Heart left ventricle (tissue), 16 donors: Measurements from ENCODE around the gene ZNRF2. TPM values are rescaled to one million over a fixed set of nuclear protein-coding genes. Genes with fewer than 3 reads are reported as not detected.

Experiments used
- ATAC-seq, 4 donors: fragments of 200-7000 bp; cut with Tn5 transposase; one replicate each; pipeline ENCODE4 v1.9.1; 2020 to 2022; ENCODE audit warnings: moderate library complexity in 4 of 4, mild to moderate bottlenecking in 3 of 4, moderate number of reproducible peaks in 1 of 4
- DNase-seq, 5 donors: peaks; one replicate each; pipeline ENCODE4 v3.0.0-alpha.2; 2020
- H3K27ac ChIP-seq, 12 donors: fragments of 200-600 bp; sonication (generic) in 4 of 12; one replicate each; pipeline versions ENCODE4 v1.5.0 to v1.8.0; 2016 to 2022; ENCODE audit warnings: mild to moderate bottlenecking in 2 of 12
- H3K27me3 ChIP-seq, 9 donors: fragments of 200-600 bp; sonication (generic) in 2 of 9; one replicate each; pipeline versions ENCODE4 v1.5.1 to v1.8.0; 2016 to 2022; ENCODE audit warnings: mild to moderate bottlenecking in 3 of 9
- H3K36me3 ChIP-seq, 9 donors: fragments of 200-600 bp; sonication (generic) in 2 of 9; one replicate each; pipeline versions ENCODE4 v1.5.0 to v1.8.0; 2018 to 2022; ENCODE audit warnings: mild to moderate bottlenecking in 2 of 9
- H3K4me1 ChIP-seq, 12 donors: fragments of 200-600 bp; sonication (generic) in 4 of 12; one replicate each; pipeline versions ENCODE4 v1.5.0 to v1.8.0; 2016 to 2022; ENCODE audit warnings: mild to moderate bottlenecking in 3 of 12
- H3K4me3 ChIP-seq, 12 donors: fragments of 200-600 bp; sonication (generic) in 4 of 12; one replicate each; pipeline versions ENCODE4 v1.5.0 to v1.8.0; 2017 to 2022; ENCODE audit warnings: mild to moderate bottlenecking in 9 of 12, moderate library complexity in 4 of 12
- H3K9me3 ChIP-seq, 12 donors: fragments of 200-600 bp; sonication (generic) in 4 of 12; one replicate each; pipeline versions ENCODE4 v1.5.0 to v1.8.0; 2016 to 2022; ENCODE audit warnings: mild to moderate bottlenecking in 1 of 12
- CTCF ChIP-seq, 12 donors: fragments of 200-600 bp; sonication (generic) in 4 of 12; IDR thresholded peaks; one replicate each; pipeline versions ENCODE4 v1.5.0 to v1.8.0; 2018 to 2022; ENCODE audit warnings: antibody characterized with exemption in 12 of 12, mild to moderate bottlenecking in 5 of 12
- POLR2A ChIP-seq, 2 donors: fragments of 450-650 bp; IDR thresholded peaks; one replicate each; pipeline ENCODE4 v1.6.1; 2017; ENCODE audit warnings: antibody characterized with exemption in 2 of 2, mild to moderate bottlenecking in 2 of 2, moderate library complexity in 2 of 2
- WGBS, 4 donors: extraction: QIAGEN DNeasy Blood & Tissue Kit in 2 of 4; methylation state at CpG; one replicate each; pipeline versions ENCODE4 v1.1.5 to v1.1.7; 2013 to 2018; 5-methylcytosine and 5-hydroxymethylcytosine counted together
- intact Hi-C, 10 donors: fragments of 100-400 bp; cut with DNase I; formaldehyde crosslinking; loops; one replicate each; pipeline versions ENCODE4 v1.11.1 to v1.14.2; 2022
- polyA plus RNA-seq, 2 donors: library from polyadenylated mRNA; stranded (reverse); fragments of 200-250 nt; gene quantifications; one replicate each; pipeline ENCODE4 v1.2.3, GENCODE V29; 2013
- total RNA-seq, 9 donors: library from RNA; depleted of rRNA in 2 of 9; stranded (reverse); fragments of >200 nt in 2 of 9; fragmentation: NEBNext Ultra II Directional in 3 of 9; extraction: Animal tissue kit (Norgen Biotek cat#: 25700) in 3 of 9; gene quantifications; one replicate each; pipeline versions ENCODE4 v1.1.0 to v1.2.4, GENCODE V29; 2016 to 2023
- donor health status: ischemic (EF 13 %, LVEDD 7.1; RV severe dilation, severe dysfunction).
- donor health status: healthy with polysubstance abuse.
- donor health status: DM: no; HTN: yes; CAD: no.
- donor health status: DM: no; HTN: no; CAD: no.
- donor health status: ischemic (EF 25% LVEDD 6.9; RV normal size, moderate dysfunction).
- donor health status: ischemic (EF 25% LVEDD 5.7; RV mildly dilated, moderate dysfunction).
- donor health status: healthy.
- donor health status: DM: yes; HTN: yes; CAD: no.
- donor health status: ischemic (EF 35%, LVEDD 5.7; RV mildly dilated, moderate dysfunction).
- donor health status: nonischemic (EF 11% LVEDD 7.7; RV severe dilation, severe dysfunction).
- donor health status: DM: yes; HTN: yes; CAD: no.
- donor health status: PGD.
- donor health status: ischemic (EF 29% LVEDD 5.4; RV normal size, mild dysfunction).
- donor health status: nonischemic (EF 23%, LVEDD 6.1; RV moderate dilation, normal function).

The ZNRF2 gene
- total and polyA plus RNA-seq, 11 donors, result 2.7 to 15.2 (median 10.4) TPM

GRCh38 chr7:30353532-30353931 lies 69.1 kb downstream of the ZNRF2 start:
- Histone ChIP-seq H3K27me3 (no peaks in the 10 kb centered on the region), H3K27ac (no peak overlapping the region), H3K4me3 (no peak overlapping the region), H3K9me3 (no peaks in the 10 kb centered on the region), H3K4me1 (peaks cover 0 to 45% (median 1%) of the 10 kb centered on the region in 12 donors), H3K36me3 (peaks cover 0 to 12% (median 0%) of the 10 kb centered on the region in 9 donors)
- TF ChIP-seq POLR2A (IDR thresholded peaks at IDR 0.05), result no peak
- TF ChIP-seq CTCF (IDR thresholded peaks at IDR 0.05), result no peak
- no peak for ATAC-seq
- WGBS, 4 donors, result 96 to 97% (median 97%) methylated on average over 3 of the region's 3 CpGs
- intact Hi-C loops, result no loop called here
- DNase-seq, result no peak

- Histone ChIP-seq H3K27me3 (no peaks in the 10 kb centered on the region), H3K4me3 (no peak overlapping the region), H3K9me3 (no peaks in the 10 kb centered on the region), H3K4me1 (peaks cover 0 to 40% (median 1%) of the 10 kb centered on the region in 12 donors), H3K27ac (no peak overlapping the region), H3K36me3 (peaks cover 0 to 18% (median 0%) of the 10 kb centered on the region in 9 donors)
- intact Hi-C loops, result no loop called here
- ATAC-seq (no peak), DNase-seq (no peak)
- TF ChIP-seq CTCF (IDR thresholded peaks at IDR 0.05) (no peak), POLR2A (IDR thresholded peaks at IDR 0.05) (no peak)
- WGBS, 4 donors, result 84 to 95% (median 90%) methylated on average over 3 of the region's 3 CpGs
Measured at GRCh38 chr7:30353932-30354607, 69.7 kb downstream of the ZNRF2 start.

GRCh38 chr7:30354791-30355190 lies 70.4 kb downstream of the ZNRF2 start:
- Histone ChIP-seq H3K27me3 (no peaks in the 10 kb centered on the region), H3K27ac (no peak overlapping the region), H3K4me3 (no peak overlapping the region), H3K4me1 (peaks cover 0 to 33% (median 0%) of the 10 kb centered on the region in 12 donors), H3K9me3 (no peaks in the 10 kb centered on the region), H3K36me3 (peaks cover 0 to 19% (median 0%) of the 10 kb centered on the region in 9 donors)
- ATAC-seq (no peak), DNase-seq (no peak)
- TF ChIP-seq POLR2A (IDR thresholded peaks at IDR 0.05), result no peak
- TF ChIP-seq CTCF (IDR thresholded peaks at IDR 0.05), result no peak
- intact Hi-C loops, result no loop called here

GRCh38 chr7:30359957-30360356 lies 75.6 kb downstream of the ZNRF2 start:
- H3K4me3 ChIP-seq, result no peak overlapping the region
- H3K9me3 ChIP-seq, result no peaks in the 10 kb centered on the region
- no peaks in the 10 kb centered on the region for H3K4me1 ChIP-seq
- H3K36me3 ChIP-seq, result peaks cover 0 to 19% (median 0%) of the 10 kb centered on the region in 9 donors
- H3K27ac ChIP-seq, result no peak overlapping the region
- intact Hi-C loops, result no loop called here
- no peaks in the 10 kb centered on the region for H3K27me3 ChIP-seq
- TF ChIP-seq POLR2A (IDR thresholded peaks at IDR 0.05) (no peak), CTCF (IDR thresholded peaks at IDR 0.05) (no peak)
- DNase-seq, result no peak
- no peak for ATAC-seq
- 94 to 100% (median 98%) methylated on average over 1 of the region's 1 CpG for WGBS, 4 donors
